B cell (primary cell): ENCODE measurements around the gene NFATC2. TPM values are rescaled to one million over a fixed set of nuclear protein-coding genes. Genes with fewer than 3 reads are reported as not detected.

Source experiments
- ATAC-seq: fragments of 200-7000 bp; cut with Tn5 transposase; one replicate; pipeline ENCODE4 v1.10.0; 2021; ENCODE audit warnings: low read depth, mild to moderate bottlenecking, moderate number of reproducible peaks, moderate library complexity
- CTCF ChIA-PET: fragments of 350-600 bp; sonication (Branson Sonifier 250); formaldehyde crosslinking; loops from one replicate; lab custom pipeline; 2021; ENCODE audit warnings: antibody characterized with exemption, inconsistent platforms; lab: Charles Lee
- POLR2A ChIA-PET: fragments of 350-600 bp; sonication (Branson Sonifier 250); formaldehyde crosslinking; loops from one replicate; lab custom pipeline; 2021; ENCODE audit warnings: antibody characterized with exemption; lab: Charles Lee
- DNase-seq: peaks from one replicate; pipeline ENCODE4 v3.0.0; 2013
- H2AFZ ChIP-seq: 2 replicates; pipeline ENCODE4 v1.6.1; 2012; ENCODE audit warnings: mild to moderate bottlenecking, low read depth, low read length; ENCODE audit not compliant: insufficient read depth, poor library complexity, severe bottlenecking
- H3K27ac ChIP-seq, 2 donors: 1 replicate in 1 of 2; 2 replicates in 1 of 2; pipeline ENCODE4 v1.5.1; 2012 to 2013; ENCODE audit warnings: low read length in 2 of 2, mild to moderate bottlenecking in 2 of 2, moderate library complexity in 1 of 2
- H3K27me3 ChIP-seq, 4 experiments: fragments of 200-600 bp in 1 of 4; sonication (generic) in 1 of 4; replicated peaks in 1 of 4; 1 replicate in 2 of 4; 2 replicates in 2 of 4; pipeline versions ENCODE4 v1.6.1 to v1.7.0; 2013 to 2016; ENCODE audit warnings: low read length in 3 of 4, mild to moderate bottlenecking in 2 of 4, mixed read lengths in 1 of 4, moderate library complexity in 1 of 4; ENCODE audit not compliant: insufficient read depth in 4 of 4, control insufficient read depth in 3 of 4; ENCODE audit errors: control extremely low read depth in 1 of 4
- H3K36me3 ChIP-seq, 2 experiments: replicated peaks in 1 of 2; 1 replicate in 1 of 2; 2 replicates in 1 of 2; pipeline versions ENCODE4 v1.6.1 to v1.7.1; 2013; ENCODE audit warnings: low read length in 1 of 2; ENCODE audit not compliant: insufficient read depth in 2 of 2, control insufficient read depth in 1 of 2; ENCODE audit errors: control extremely low read depth in 1 of 2, extremely low read depth in 1 of 2
- H3K4me1 ChIP-seq, 2 donors: fragments of 200-600 bp in 1 of 2; sonication (generic) in 1 of 2; 1 replicate in 1 of 2; 2 replicates in 1 of 2; pipeline versions ENCODE4 v1.5.1 to v1.6.1; 2013 to 2017; ENCODE audit warnings: low read length in 2 of 2; ENCODE audit not compliant: control insufficient read depth in 2 of 2, insufficient read depth in 2 of 2
- H3K4me2 ChIP-seq: replicated peaks from 2 replicates; pipeline ENCODE3; 2012; ENCODE audit warnings: mild to moderate bottlenecking, low read depth, low read length; ENCODE audit not compliant: poor library complexity, severe bottlenecking
- H3K4me3 ChIP-seq, 5 experiments: fragments of 200-600 bp in 1 of 5; sonication (generic) in 1 of 5; 1 replicate in 3 of 5; 2 replicates in 2 of 5; pipeline versions ENCODE4 v1.5.1 to v1.7.0; 2011 to 2016; ENCODE audit warnings: low read length in 4 of 5, mild to moderate bottlenecking in 4 of 5, low read depth in 2 of 5, control low read depth in 1 of 5, moderate library complexity in 1 of 5; ENCODE audit not compliant: insufficient read depth in 1 of 5; ENCODE audit errors: control extremely low read depth in 1 of 5, extremely low read depth in 1 of 5
- H3K79me2 ChIP-seq: fragments of 200-600 bp; sonication (generic); one replicate; pipeline ENCODE4 v1.6.0; 2016; ENCODE audit warnings: low read length; ENCODE audit not compliant: control insufficient read depth, insufficient read depth
- H3K9ac ChIP-seq: fragments of 200-600 bp; sonication (generic); 2 replicates; pipeline ENCODE4 v1.6.1; 2017; ENCODE audit warnings: mild to moderate bottlenecking, low read length, moderate library complexity
- H3K9me3 ChIP-seq, 3 donors: one replicate each; pipeline versions ENCODE4 v1.6.1 to v1.7.1; 2013; ENCODE audit warnings: low read length in 2 of 3; ENCODE audit not compliant: control insufficient read depth in 2 of 3, insufficient read depth in 1 of 3; ENCODE audit errors: control extremely low read depth in 1 of 3
- H4K20me1 ChIP-seq: 2 replicates; pipeline ENCODE4 v1.6.0; 2012; ENCODE audit warnings: mild to moderate bottlenecking, low read length; ENCODE audit not compliant: insufficient read depth, control insufficient read depth, poor library complexity, severe bottlenecking
- H3K27ac Mint-ChIP-seq: one replicate; pipeline ENCODE4 v1.8.0; 2021; ENCODE audit warnings: mixed read lengths
- H3K27me3 Mint-ChIP-seq: one replicate; pipeline ENCODE4 v1.8.0; 2021; ENCODE audit warnings: mixed read lengths
- H3K4me1 Mint-ChIP-seq: one replicate; pipeline ENCODE4 v1.8.0; 2021; ENCODE audit warnings: mixed read lengths
- H3K4me3 Mint-ChIP-seq: one replicate; pipeline ENCODE4 v1.8.0; 2021; ENCODE audit warnings: mixed read lengths
- H3K9me3 Mint-ChIP-seq: one replicate; pipeline ENCODE4 v1.8.0; 2022; ENCODE audit warnings: mixed read lengths; ENCODE audit not compliant: insufficient read depth
- EZH2 ChIP-seq: IDR thresholded peaks from 2 replicates; pipeline ENCODE4 v1.6.1; 2012; ENCODE audit warnings: borderline replicate concordance, low read depth, mild to moderate bottlenecking, moderate library complexity, low read length; ENCODE audit not compliant: insufficient read depth, poor library complexity, severe bottlenecking
- WGBS: methylation state at CpG from one replicate; pipeline ENCODE4 v1.1.5; 2013; ENCODE audit warnings: missing lambda C conversion rate; ENCODE audit not compliant: insufficient coverage; 5-methylcytosine and 5-hydroxymethylcytosine counted together
- intact Hi-C: fragments of 100-400 bp; cut with micrococcal nuclease; formaldehyde crosslinking; loops from one replicate; pipeline ENCODE4 v1.10.0; 2022
- polyA plus RNA-seq: library from polyadenylated mRNA; depleted of rRNA; stranded (reverse); fragments of >200 nt; gene quantifications from 2 replicates; pipeline ENCODE4 v1.2.3, GENCODE V29; 2012
- total RNA-seq, 2 donors: library from RNA; stranded (reverse); fragments of 120-200 nt in 1 of 2; gene quantifications; 1 replicate in 1 of 2; 2 replicates in 1 of 2; pipeline versions ENCODE4 v1.2.3 to v1.2.4, GENCODE V29; 2013 to 2022
- TF ChIP-seq, protein P1 (sequence below): fragments of 200-600 bp; IDR thresholded peaks from one replicate; pipeline ENCODE4 v1.8.0; 2022; ENCODE audit warnings: antibody characterized with exemption, mild to moderate bottlenecking

NFATC2 gene
- total and polyA plus RNA-seq, 2 donors (not counting 1 experiment from before 2014, with no cell fraction given): 10.1 to 38.0 TPM

- WGBS: 84% methylated on average over 6 of the region's 9 CpGs
- peaks cover 24% of the 10 kb centered on the region for H4K20me1 ChIP-seq
- peaks cover 0 to 73% of the 10 kb centered on the region in 2 experiments for H3K36me3 ChIP-seq
- ChIA-PET POLR2A (no interaction called here), CTCF (no interaction called here)
- Mint-ChIP-seq H3K4me3 (no peak overlapping the region), H3K9me3 (peaks cover 3% of the 10 kb centered on the region), H3K27ac (no peak overlapping the region), H3K27me3 (no peaks in the 10 kb centered on the region), H3K4me1 (peaks cover 26% of the 10 kb centered on the region)
- no peaks in the 10 kb centered on the region for H3K27me3 ChIP-seq
- ATAC-seq: no peak
- peaks cover 29% of the 10 kb centered on the region for H3K79me2 ChIP-seq
- no peak for TF ChIP-seq EZH2
- TF ChIP-seq, protein P1, sequence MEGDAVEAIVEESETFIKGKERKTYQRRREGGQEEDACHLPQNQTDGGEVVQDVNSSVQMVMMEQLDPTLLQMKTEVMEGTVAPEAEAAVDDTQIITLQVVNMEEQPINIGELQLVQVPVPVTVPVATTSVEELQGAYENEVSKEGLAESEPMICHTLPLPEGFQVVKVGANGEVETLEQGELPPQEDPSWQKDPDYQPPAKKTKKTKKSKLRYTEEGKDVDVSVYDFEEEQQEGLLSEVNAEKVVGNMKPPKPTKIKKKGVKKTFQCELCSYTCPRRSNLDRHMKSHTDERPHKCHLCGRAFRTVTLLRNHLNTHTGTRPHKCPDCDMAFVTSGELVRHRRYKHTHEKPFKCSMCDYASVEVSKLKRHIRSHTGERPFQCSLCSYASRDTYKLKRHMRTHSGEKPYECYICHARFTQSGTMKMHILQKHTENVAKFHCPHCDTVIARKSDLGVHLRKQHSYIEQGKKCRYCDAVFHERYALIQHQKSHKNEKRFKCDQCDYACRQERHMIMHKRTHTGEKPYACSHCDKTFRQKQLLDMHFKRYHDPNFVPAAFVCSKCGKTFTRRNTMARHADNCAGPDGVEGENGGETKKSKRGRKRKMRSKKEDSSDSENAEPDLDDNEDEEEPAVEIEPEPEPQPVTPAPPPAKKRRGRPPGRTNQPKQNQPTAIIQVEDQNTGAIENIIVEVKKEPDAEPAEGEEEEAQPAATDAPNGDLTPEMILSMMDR: no peak
- peaks cover 20 to 23% of the 10 kb centered on the region in 2 donors for H3K4me1 ChIP-seq
- peaks cover 0 to 16% (median 3%) of the 10 kb centered on the region in 3 donors for H3K9me3 ChIP-seq
- no peak overlapping the region for H3K27ac ChIP-seq
- no peak overlapping the region for H2AFZ ChIP-seq
- intact Hi-C loops: loop anchor here (5.0 kb wide), 2 partner anchors 63 to 77 kb away; no protein-coding TSS in a partner anchor
- DNase-seq: no peak
- no peak overlapping the region for H3K9ac ChIP-seq
- no peak overlapping the region for H3K4me3 ChIP-seq
- H3K4me2 ChIP-seq: no peak overlapping the region
Observed at GRCh38 chr20:51463998-51464397, 78.5 kb downstream of the NFATC2 start.

- Histone ChIP-seq H3K9me3 (peaks cover 0 to 16% (median 3%) of the 10 kb centered on the region in 3 donors), H3K36me3 (peaks cover 0 to 71% of the 10 kb centered on the region in 2 experiments), H3K4me1 (peaks cover 20 to 28% of the 10 kb centered on the region in 2 donors), H3K4me2 (no peak overlapping the region), H4K20me1 (peaks cover 28% of the 10 kb centered on the region), H3K4me3 (no peak overlapping the region), H3K79me2 (peaks cover 30% of the 10 kb centered on the region), H2AFZ (no peak overlapping the region), H3K27me3 (no peaks in the 10 kb centered on the region), H3K27ac (no peak overlapping the region), H3K9ac (no peak overlapping the region)
- no peaks in the 10 kb centered on the region for H3K27me3 Mint-ChIP-seq
- TF ChIP-seq EZH2: no peak
- TF ChIP-seq, protein P1: no peak
- ATAC-seq: no peak
- peaks cover 3% of the 10 kb centered on the region for H3K9me3 Mint-ChIP-seq
- ChIA-PET CTCF (interaction anchor here (1.4 kb wide), 1 partner anchor 91 kb away, joined by 3 read pairs; no protein-coding TSS in a partner anchor), POLR2A (no interaction called here)
- 92% methylated on average over 8 of the region's 8 CpGs for WGBS
- intact Hi-C loops: loop anchor here (5.0 kb wide), 2 partner anchors 64 to 76 kb away; no protein-coding TSS in a partner anchor
- peaks cover 28% of the 10 kb centered on the region for H3K4me1 Mint-ChIP-seq
- no peak for DNase-seq
- no peak overlapping the region for H3K4me3 Mint-ChIP-seq
- no peak overlapping the region for H3K27ac Mint-ChIP-seq
Observed at GRCh38 chr20:51463560-51463959, 79.0 kb downstream of the NFATC2 start.
